22Rv1 (cell line): ENCODE data around the gene MAT2A.

Experiments used
- CTCF ChIP-seq: fragments of 450-650 bp; IDR thresholded peaks from 2 replicates; pipeline ENCODE4 v1.5.1; 2017; ENCODE audit warnings: mild to moderate bottlenecking
- ZFX ChIP-seq: fragments of 450-650 bp; IDR thresholded peaks from 2 replicates; pipeline ENCODE4 v1.6.1; 2017; ENCODE audit warnings: antibody characterized with exemption, borderline replicate concordance

- TF ChIP-seq CTCF (no peak), ZFX (no peak)
Measured at GRCh38 chr2:85582492-85582891, 43.5 kb downstream of the MAT2A start.
